ENCODE data around the gene ARPP21. TPM values are rescaled to one million over a fixed set of nuclear protein-coding genes. Genes with fewer than 3 reads are reported as not detected.

The ARPP21 gene
- total RNA-seq, 1 donor: not detected

DNA sequence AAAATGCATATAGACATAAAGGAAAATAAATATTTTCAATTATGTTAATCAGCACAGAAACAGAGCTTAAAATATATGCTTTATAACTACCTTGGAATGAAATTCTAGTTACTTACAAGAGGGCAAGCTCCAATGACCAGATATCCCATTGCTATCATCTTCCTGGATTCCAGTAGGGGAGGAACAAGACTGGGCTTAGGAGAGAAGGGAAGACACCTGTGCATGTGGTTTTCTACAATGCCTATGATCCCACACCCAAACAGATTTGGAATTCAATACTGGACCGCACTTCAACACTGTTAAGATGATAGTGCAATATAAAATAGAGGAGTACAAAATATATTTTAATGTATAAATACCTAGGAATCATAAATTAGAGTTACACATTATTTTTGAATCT is 79.6 kb downstream of the ARPP21 start:
- H3K4me3 ChIP-seq (ENCODE audit: insufficient read depth, low read length): no peak overlapping the region
- no peaks in the 10 kb centered on the region for H3K79me2 ChIP-seq (ENCODE audit: insufficient read depth, low read length)
- no peaks in the 10 kb centered on the region for H4K20me1 ChIP-seq (ENCODE audit: insufficient read depth, low read length)
- H2AFZ ChIP-seq (ENCODE audit: low read length): no peak overlapping the region
- no peak for DNase-seq (ENCODE audit: insufficient read length, low spot score, missing footprints)
- TF ChIP-seq, protein P1, sequence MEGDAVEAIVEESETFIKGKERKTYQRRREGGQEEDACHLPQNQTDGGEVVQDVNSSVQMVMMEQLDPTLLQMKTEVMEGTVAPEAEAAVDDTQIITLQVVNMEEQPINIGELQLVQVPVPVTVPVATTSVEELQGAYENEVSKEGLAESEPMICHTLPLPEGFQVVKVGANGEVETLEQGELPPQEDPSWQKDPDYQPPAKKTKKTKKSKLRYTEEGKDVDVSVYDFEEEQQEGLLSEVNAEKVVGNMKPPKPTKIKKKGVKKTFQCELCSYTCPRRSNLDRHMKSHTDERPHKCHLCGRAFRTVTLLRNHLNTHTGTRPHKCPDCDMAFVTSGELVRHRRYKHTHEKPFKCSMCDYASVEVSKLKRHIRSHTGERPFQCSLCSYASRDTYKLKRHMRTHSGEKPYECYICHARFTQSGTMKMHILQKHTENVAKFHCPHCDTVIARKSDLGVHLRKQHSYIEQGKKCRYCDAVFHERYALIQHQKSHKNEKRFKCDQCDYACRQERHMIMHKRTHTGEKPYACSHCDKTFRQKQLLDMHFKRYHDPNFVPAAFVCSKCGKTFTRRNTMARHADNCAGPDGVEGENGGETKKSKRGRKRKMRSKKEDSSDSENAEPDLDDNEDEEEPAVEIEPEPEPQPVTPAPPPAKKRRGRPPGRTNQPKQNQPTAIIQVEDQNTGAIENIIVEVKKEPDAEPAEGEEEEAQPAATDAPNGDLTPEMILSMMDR (IDR thresholded peaks at IDR 0.05; ENCODE audit: extremely low read depth, low read depth, low read length): no peak
- H3K9me3 ChIP-seq (ENCODE audit: low read depth, low read length): peaks cover 4% of the 10 kb centered on the region
- no peaks in the 10 kb centered on the region for H3K36me3 ChIP-seq (ENCODE audit: insufficient read depth, low read length)
- H3K4me1 ChIP-seq (ENCODE audit: insufficient read depth, low read length): no peaks in the 10 kb centered on the region
- no peaks in the 10 kb centered on the region for H3K27me3 ChIP-seq (ENCODE audit: insufficient read depth, low read length)
- no peak overlapping the region for H3K4me2 ChIP-seq (ENCODE audit: insufficient read depth, low read length)
- H3K27ac ChIP-seq (ENCODE audit: low read depth, low read length): no peak overlapping the region

DNA sequence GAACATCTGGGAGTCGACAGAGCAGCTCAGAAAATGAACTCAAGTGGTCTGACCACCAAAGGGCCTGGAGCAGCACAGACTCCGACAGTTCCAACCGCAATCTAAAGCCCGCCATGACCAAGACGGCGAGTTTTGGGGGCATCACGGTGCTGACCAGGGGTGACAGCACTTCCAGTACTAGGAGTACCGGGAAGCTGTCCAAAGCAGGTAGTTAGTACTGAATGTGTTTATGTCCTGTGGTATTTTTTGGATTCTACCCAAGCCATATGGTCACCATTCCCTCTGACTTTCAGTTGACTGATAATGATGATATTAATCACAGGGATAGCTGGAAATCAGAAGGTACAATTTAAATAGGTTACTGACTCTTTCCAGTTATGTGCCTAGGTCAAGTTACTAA is 82.3 kb downstream of the ARPP21 start:
- no peaks in the 10 kb centered on the region for H4K20me1 ChIP-seq (ENCODE audit: insufficient read depth, low read length)
- H3K79me2 ChIP-seq (ENCODE audit: insufficient read depth, low read length): no peaks in the 10 kb centered on the region
- H3K4me2 ChIP-seq (ENCODE audit: insufficient read depth, low read length): no peak overlapping the region
- H3K9me3 ChIP-seq (ENCODE audit: low read depth, low read length): peaks cover 4% of the 10 kb centered on the region
- no peak overlapping the region for H3K4me3 ChIP-seq (ENCODE audit: insufficient read depth, low read length)
- H3K27me3 ChIP-seq (ENCODE audit: insufficient read depth, low read length): no peaks in the 10 kb centered on the region
- no peak overlapping the region for H2AFZ ChIP-seq (ENCODE audit: low read length)
- TF ChIP-seq, protein P1 (IDR thresholded peaks at IDR 0.05; ENCODE audit: extremely low read depth, low read depth, low read length): no peak
- H3K36me3 ChIP-seq (ENCODE audit: insufficient read depth, low read length): no peaks in the 10 kb centered on the region
- H3K4me1 ChIP-seq (ENCODE audit: insufficient read depth, low read length): no peaks in the 10 kb centered on the region
- H3K27ac ChIP-seq (ENCODE audit: low read depth, low read length): no peak overlapping the region
- no peak for DNase-seq (ENCODE audit: insufficient read length, low spot score, missing footprints)

GRCh38 chr3:35722902-35723301 is 83.6 kb downstream of the ARPP21 start:
- H3K4me2 ChIP-seq (ENCODE audit: insufficient read depth, low read length): no peak overlapping the region
- no peaks in the 10 kb centered on the region for H3K4me1 ChIP-seq (ENCODE audit: insufficient read depth, low read length)
- no peaks in the 10 kb centered on the region for H3K27me3 ChIP-seq (ENCODE audit: insufficient read depth, low read length)
- no peaks in the 10 kb centered on the region for H3K36me3 ChIP-seq (ENCODE audit: insufficient read depth, low read length)
- no peaks in the 10 kb centered on the region for H4K20me1 ChIP-seq (ENCODE audit: insufficient read depth, low read length)
- peaks cover 4% of the 10 kb centered on the region for H3K9me3 ChIP-seq (ENCODE audit: low read depth, low read length)
- TF ChIP-seq, protein P1 (IDR thresholded peaks at IDR 0.05; ENCODE audit: extremely low read depth, low read depth, low read length): no peak
- H3K79me2 ChIP-seq (ENCODE audit: insufficient read depth, low read length): no peaks in the 10 kb centered on the region
- no peak for DNase-seq (ENCODE audit: insufficient read length, low spot score, missing footprints)
- no peak overlapping the region for H3K27ac ChIP-seq (ENCODE audit: low read depth, low read length)
- H2AFZ ChIP-seq (ENCODE audit: low read length): no peak overlapping the region
- H3K4me3 ChIP-seq (ENCODE audit: insufficient read depth, low read length): no peak overlapping the region

GRCh38 chr3:35723480-35724097 is 84.3 kb downstream of the ARPP21 start:
- Histone ChIP-seq H3K9me3 (ENCODE audit: low read depth, low read length) (peaks cover 4% of the 10 kb centered on the region), H3K4me3 (ENCODE audit: insufficient read depth, low read length) (no peak overlapping the region), H2AFZ (ENCODE audit: low read length) (no peak overlapping the region), H3K4me1 (ENCODE audit: insufficient read depth, low read length) (no peaks in the 10 kb centered on the region), H3K4me2 (ENCODE audit: insufficient read depth, low read length) (no peak overlapping the region), H4K20me1 (ENCODE audit: insufficient read depth, low read length) (no peaks in the 10 kb centered on the region), H3K27me3 (ENCODE audit: insufficient read depth, low read length) (no peaks in the 10 kb centered on the region), H3K36me3 (ENCODE audit: insufficient read depth, low read length) (no peaks in the 10 kb centered on the region), H3K79me2 (ENCODE audit: insufficient read depth, low read length) (no peaks in the 10 kb centered on the region), H3K27ac (ENCODE audit: low read depth, low read length) (no peak overlapping the region)
- no peak for DNase-seq (ENCODE audit: insufficient read length, low spot score, missing footprints)
- TF ChIP-seq, protein P1 (IDR thresholded peaks at IDR 0.05; ENCODE audit: extremely low read depth, low read depth, low read length): no peak
